HG02870 (cell line): ENCODE measurements around the gene CCDC27.

Experiments used
- ATAC-seq: cut with Tn5 transposase; IDR thresholded peaks from one replicate; pipeline ENCODE4 v1.9.1; 2021; ENCODE audit warnings: mild to moderate bottlenecking, moderate library complexity; ENCODE audit not compliant: unreplicated experiment

Gene CCDC27

DNA sequence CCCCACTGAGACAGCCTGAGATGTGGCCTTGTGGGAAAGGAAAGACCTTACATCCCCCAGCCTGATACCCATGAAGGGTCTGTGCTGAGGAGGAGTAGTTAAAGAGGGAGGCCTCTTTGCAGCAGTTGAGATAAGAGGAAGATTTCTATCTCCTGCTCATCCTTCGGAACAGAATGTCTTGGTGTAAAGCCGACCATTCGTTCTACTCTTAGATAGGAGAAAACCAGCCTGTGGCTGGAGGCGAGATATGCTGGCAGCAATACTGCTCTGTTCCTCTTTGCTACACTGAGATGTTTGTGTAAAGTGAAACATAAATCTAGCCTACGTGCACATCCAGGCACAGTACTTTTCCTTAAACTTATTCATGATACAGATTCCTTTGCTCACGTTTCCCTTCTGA, 1.5 kb upstream of the CCDC27 start:
- ATAC-seq = no peak

DNA sequence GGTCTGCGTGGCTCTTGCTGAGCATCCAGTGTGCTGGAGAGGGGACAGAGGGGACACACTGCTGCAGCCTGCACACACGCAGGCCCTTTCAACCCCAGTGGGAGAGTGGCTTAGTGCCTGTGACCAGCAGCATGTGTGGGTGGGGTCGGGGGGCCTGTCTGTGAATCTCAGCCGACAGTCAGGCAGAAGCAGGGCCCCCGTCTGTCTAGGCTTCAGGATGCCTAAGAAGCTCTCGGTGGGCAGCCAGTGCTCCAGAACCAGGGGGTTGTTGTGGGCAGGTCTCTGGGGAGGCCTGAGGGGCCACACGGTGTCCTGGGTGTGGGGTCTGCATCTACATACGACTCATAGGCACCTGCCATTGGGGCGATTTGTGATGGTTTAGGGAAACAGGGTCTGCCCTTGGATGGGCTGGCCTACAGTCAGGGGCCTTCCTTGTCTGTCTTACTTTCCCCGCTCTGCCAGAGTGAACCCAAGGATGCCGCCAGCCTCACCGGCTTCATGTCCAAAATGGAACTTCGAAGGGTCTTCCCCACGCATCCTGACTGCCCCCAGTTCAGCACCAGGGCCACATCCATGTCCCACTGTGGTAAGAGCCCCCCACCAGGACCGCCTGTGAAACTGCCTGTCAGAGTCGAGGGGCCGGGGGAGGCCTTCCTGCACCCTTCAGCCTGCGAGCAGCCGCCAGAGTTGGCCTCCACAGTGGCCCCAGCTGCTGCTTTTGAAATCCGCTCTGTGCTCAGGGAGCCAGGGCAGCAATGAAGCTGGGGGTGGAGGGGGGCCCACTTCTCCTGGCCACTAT, 1.6 kb downstream of the CCDC27 start:
- no peak for ATAC-seq

DNA sequence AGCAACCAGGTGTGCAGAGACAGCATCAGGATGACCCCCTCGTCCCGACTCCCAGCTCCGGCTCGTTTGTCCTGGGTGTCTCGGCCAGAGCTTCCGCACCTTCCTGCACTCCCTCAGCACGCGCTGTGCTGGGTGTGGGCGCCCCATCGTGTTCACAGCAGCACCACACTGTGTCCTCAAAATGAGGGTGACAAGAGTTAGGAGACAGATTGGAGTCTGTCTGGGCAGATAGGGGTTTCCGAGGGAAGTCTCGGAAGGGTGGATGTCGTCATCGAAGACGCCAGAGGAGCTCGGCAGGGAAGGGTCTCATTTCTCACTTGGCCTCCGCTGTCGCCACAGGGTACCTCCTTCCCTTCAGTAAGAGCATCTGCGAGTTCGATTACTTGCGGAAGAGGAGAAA, 4.1 kb downstream of the CCDC27 start:
- no peak for ATAC-seq

DNA sequence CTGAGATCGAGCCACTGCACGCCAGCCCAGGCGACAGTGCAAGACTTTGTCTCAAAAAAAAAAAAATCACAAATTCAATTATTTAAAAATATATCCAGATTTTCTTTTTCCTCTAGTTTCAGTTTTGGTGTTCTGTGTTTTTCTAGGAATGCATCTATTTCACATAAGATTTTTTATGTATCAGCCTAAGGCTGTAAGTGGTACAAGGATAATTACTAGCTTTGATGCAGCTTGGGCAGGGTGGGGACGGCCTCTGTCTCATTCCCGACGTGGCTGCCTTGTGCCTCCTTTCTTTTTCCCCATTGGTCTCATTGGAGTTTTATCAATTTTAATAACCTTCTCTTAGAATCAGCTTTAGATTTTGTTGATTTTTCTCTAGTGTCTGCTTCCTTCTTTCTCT, 6.9 kb downstream of the CCDC27 start:
- no peak for ATAC-seq

DNA sequence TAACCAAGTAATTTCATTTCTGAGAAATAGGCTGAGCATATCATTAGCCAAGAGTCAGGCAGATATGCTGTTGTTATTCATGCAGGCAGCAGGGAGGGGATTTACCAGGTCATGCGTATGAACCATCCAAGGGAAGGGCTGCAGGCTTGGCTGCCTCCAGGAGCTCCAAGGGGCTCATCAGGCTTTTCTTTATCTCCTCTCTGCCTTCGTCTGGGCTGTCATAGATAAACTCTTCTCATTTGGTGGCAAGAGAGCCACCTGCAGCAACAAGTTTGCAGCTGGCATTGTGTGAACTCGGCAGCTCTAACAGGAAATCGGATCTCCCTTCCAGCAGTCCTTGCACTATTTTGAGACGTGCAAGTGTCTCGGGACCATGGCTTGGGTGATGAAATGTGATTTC, 7.5 kb downstream of the CCDC27 start:
- ATAC-seq = no peak

DNA sequence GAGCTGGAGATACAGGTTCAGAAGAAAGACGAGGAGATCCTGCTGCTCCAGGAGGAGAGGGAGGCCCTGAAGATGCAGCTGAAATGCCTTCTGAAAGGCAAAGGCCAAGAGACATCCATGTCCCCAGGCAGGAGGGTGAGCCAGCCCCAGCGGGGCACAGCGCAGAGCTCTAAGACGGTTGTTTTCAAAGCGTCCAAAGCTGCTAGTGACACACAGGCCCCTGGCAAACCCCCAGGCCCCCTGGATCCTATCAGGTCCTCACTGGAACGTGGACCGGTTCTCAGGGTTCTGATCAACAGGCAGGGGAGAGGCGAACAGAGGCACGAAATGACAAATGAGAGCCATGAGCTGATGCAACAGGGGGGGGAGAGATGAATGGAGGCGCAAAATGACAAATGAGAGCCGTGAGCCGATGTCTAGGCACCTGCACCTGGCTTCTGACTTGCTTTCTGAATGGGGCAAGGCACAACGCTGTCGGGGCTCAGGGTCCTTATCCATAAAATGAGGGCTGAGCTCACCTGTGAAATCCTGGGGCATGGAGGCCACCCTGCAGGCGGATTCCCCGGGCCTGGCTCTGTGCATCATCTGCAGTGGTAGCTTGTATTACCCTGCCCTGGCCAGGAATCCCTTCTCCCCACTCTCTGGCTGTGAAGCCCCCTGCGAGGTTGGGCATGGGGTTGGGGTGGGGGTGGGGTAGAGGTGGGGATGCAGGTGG, 9.2 kb downstream of the CCDC27 start:
- no peak for ATAC-seq

DNA sequence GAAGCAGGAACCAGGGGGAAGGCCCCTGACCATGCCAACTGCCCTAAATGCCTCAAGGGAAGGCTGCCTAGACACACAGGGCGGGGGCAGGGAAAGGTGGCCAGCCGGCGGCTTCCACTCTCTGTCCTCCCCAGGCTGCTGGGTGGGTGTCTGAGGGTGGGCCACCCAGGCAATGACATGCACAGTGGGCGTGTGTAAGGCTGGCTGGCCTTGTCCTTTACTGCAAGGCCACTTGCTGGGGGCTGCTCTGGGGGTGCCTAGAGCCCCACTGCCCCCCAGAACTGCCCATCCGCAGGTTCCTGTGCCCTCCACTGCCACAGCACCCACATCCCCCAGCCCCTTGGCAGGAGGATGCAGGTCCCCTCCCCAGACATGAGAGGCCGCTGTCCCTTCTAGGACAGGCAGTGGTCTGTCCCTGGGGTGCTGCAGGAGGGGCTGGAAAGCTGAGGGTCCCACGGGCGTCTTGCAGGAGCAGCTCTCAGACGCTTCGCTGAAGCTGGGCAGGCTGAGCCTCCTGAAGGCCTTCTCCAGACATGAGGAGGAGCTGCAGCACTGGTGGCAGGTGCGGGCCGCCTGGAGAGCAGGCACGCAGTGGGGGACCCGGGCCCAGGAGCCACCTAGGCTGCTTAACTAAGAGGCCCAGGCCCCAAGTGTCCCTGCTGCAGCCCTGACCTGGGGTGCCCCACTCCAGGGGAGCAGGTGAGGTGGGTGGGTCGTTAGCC, 10.1 kb downstream of the CCDC27 start:
- ATAC-seq = no peak

DNA sequence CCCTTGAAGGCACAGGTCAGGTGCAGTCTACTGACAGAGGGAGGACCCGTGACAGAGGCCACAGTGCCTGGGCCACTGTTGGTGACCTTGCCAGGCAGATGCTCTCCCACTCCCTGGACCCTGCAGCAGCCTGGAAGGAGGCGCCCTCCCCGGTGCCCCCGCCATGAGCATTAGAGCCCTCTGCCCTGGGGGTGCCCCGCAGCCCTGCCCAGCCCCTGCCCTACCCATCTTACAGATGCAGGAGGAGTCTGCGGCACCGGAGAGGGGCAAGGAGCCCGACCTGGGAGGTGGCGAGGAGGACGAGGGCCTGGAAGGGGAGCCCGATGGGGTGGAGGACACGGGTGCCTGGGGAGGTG, 10.6 kb downstream of the CCDC27 start:
- ATAC-seq = no peak

DNA sequence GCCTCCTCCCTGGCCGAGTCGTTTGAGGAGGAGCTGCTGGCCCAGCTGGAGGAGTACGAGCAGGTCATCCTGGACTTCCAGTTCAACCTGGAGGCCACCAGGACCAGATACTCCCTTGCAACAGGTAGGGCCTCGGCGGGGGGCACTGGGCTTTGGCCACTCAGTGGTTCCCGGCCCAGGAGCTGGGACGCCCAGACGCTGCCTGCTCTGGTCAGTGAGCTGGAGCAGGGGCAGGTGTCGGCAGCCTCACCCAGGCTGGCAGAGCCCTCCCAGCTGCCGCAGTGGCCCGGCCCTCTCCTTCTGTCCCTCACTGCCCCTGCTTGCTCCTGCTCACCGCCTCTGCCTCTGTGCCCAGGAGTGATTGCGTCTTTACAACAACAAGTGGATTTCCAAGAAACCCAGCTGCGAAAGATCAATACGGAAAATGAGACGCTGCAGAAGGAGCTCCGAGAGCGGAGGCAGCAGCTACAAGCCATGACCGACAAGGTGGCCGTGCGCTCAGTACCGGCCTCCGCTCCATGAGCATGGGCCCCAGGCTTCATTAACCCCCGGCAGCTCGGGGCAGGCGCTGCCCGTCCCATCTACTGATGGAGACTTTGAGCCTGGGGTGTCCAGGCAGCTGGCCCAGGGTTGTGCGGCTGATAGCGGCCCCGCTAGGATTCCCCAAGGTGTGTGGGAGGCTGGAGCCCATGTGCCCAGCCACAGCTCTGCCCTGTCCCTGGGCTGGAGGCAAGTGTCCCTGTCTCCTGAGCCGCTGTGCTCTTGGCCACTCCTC, 11.3 kb downstream of the CCDC27 start:
- ATAC-seq = no peak

DNA sequence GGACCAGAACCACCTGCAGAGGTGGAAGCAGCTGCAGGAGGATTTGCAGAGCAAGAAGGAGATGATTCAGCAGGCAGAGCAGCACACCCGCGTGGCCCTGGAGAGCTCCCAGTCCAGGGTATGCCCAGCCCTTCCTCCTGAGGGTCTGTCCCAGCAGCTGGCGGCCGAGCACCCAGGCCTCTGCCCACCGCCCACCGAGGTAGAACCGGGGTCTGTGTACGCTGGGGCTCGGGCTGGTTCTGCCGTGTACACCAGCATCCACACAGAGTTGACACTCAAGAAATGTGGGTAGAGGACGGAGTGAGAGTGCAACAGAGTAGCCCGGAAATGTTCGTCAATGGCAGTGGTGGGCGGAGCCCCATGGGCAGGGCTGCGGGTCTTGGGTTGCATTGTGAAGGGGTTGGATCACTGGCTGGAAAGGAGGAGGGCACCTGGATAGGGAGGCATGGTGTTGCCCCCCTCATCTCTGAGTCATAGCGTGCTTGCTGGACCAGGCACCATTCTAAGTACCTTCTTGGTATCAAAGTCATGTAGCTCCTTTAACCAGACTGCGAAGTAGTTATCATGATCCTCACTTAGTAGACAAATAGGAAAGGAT, 15.2 kb downstream of the CCDC27 start:
- no peak for ATAC-seq

DNA sequence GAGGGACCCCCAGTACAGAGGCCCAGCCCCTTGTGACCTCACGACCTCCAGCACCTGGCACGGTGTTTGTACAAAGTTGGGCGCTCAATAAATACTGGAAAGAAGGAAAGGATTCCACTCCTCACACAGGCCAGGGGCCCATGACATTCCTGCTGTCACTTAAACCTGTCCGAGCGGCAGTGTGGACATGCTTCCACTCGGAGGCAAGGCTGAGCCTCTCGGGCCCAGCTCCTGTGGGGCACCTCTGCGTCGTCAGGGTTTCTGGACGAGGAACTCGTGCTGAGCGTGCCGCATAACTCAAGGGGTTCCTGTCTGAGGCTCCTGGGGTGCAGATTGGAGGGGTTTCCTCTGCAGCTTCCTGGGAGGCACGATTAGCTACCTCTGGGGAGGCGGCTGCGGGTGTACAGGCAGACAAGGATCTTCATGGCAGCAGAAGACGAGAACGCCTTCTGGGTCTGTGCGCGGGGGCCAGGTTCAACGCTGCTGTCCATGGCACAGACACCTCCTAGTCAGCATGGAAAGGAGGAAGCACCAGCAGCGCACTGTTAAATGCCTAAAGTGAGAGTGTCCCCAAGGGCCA, 16.7 kb downstream of the CCDC27 start:
- no peak for ATAC-seq

DNA sequence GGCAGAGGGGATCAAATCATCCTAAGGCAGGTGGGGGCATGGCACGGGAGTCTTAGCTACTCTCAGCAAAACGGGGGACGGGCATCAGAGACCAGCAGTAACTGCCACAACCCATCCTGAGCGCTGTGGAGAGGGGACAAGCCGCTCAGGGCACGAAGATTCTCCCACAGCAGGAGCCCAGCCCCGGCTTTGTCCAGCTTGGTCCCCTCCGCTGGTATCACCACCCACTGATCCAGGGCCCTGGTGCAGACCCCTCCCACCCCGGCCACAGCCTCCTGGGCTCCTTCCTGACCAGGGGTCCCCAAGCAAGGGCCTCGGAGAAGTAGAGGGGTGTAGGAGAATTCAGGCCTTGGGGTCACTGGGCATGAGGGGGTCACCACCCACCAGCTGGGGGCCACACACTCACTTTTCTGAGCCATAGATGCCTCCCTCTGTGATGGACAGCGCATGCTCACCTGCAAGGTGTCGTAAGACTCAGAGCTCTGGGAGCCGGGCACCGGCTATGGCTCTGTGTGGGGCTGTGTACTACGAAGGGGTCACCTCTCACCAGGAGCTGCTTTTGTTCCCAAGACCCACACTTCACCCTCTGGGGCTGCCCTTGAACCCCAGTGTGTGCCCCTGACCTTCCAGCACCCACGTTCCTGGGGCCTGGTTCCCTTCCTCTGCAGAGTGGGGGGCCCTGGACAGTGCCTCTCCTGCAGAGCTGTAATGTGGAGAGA, 18.0 kb downstream of the CCDC27 start:
- no peak for ATAC-seq

DNA sequence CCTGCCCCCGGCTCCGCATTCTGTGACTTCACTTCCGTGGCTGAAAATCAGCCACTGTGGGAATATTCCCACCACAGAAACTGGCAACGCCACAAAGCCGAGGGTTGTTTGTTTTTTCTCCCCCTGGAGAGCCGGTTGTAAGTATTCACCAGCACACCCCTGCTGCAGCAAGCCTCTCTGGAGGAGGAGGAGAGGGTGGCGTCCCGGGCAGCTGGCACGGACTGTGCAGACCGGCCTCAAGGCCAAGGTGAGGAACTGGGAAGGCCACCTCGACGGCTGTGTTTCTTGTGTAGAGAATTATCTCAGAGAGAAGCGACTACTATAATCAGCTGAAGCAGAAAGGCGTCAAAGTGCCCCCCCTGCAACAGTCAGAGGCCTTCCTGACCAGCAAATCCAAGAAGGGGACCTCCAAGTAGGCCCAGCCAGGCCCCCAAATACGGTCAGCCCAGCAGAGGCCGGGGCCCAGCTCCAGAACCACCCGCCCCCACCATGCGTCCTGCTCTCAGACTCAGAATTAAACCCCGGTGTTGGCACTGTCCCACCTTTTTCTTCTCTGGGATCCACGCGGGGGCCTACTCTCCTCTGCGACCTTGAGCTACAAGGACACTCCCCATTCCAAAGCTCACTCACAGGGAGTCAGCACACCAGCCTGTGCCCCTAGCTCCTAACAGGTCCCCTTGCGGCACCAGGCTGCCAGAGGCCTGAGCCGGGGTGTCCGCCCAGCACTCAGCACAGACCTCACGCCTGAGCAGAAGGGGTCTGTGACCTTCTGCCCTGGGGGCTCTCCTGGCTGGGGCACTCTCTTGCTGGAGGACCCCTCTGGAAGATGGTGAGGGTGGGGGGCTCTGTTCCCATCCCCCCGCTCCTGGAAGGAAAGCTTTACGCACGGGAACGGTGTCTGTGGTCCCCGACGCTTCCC, 19.1 kb downstream of the CCDC27 start:
- no peak for ATAC-seq

DNA sequence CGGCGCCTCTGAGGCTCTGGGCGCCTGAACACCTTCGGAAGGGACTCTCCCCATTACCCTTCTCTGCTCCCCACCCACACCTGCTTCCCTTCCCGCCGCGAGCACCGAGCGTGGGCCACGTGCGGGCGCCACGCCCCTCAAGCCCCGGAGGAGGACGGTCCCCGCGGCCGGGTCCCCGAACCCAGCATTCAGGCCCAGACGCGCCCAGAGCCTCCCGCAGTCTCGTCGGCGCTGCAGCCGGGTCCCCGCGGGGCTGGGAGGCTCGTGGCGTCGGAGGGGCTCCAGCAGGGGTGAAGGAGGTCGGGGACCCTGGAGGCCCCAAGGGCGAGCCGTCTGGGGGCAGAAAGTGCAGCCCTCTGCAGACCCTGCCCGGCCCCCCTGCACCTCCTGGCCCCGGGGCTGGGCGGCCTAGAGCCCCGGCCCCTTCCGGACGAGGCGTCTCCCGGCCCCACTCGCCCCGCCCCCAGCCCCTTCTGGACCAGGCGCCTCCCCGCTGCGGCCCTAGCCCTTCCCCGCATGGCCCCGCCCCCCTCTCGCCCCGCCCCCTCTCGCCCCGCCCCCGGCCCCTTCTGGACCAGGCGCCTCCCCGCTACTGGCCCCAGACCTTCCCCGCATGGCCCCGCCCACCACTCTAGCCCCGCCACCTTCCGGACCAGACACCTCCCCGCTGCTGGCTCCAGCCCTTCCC, 19.9 kb downstream of the CCDC27 start:
- no peak for ATAC-seq

DNA sequence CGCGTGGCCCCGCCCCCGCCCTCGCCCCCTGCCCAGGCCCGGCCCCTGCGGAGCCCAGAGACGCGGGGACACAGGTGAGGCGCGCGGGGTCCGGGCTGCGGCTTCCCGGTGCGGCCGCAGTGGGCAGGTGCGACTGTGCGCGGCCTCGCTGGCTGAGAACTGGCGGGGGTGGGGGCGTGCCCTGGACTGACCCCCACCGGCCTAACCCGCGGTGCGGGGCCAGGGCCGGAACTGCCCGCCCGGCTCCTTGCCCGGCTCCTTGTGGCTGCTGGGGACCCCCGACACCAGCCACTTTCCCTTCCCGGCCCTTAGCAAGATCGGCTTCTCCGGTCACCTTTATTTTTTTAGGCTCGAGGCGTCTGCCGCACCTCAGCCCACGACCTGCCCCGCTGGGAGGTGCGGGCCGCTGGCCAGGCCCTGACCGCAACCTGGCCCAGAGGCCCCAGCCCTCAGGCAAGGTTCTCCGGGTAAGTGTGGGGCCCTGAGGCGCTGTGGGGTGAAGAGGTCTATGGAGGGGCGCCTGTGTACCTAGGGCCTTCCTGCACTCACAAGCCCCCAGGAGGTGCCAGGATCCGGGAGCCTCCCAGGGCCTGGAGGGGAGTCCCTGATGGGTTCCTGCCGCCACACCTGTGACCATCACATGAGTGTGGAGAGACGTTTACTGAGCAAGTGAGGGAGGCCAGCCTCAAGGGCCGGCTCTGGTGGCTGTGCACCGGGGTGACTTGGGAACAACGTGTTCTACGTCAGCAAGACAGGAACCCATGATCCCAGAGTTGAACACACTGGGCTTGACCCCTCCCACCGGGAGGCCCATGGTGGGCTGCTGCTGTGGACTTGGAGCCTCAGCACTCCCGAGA, 20.7 kb downstream of the CCDC27 start, which contains the start of gene SMIM1:
Gene SMIM1 (plus strand): TSS at position 35 of the 857 bp plus-strand sequence. CDS start 2,625 bp downstream, outside the sequence.
- ATAC-seq = no peak

DNA sequence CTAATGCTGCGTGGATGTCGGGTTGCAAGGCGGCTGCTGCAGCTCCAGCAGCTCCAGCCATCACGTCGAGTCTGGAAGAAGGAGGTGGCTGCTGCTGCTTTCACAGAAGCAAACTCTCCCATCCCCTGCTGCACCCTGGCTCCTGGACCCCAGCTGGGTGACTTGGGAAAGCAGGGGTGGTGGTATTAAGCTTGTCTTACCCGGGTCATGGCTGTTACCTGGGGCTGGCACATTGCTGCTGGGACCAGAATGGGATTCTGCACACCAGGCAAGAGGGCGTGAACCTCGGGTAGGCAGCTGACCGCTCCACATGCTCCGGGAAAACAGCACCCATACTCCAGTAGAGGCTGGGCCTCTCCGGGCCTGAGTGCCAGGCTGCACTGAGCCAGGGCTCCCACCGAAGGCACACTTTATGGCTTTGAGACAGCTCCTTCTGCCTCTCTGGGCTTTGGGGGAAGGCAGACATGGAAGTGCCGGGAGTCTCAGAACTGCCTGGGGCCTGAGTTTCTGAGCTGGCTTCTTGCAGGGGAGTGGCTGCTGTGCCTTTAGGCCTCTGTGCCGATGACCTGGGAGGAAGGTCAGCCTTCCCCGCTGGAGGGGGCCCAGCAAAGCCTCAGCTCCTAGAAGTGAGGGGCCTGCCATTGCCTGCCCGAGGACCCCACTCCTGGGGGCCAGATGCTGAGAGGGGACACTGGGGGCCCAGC, 21.5 kb downstream of the CCDC27 start:
- no peak for ATAC-seq
